ENCODE measurements around the gene ZNF385B. TPM values are rescaled to one million over a fixed set of nuclear protein-coding genes. Genes with fewer than 3 reads are reported as not detected.
A peak's percentile ranks its signal among the peaks of the same experiment; 100 is the strongest.

Gene ZNF385B
- total and polyA plus RNA-seq, 8 donors, result 1.8 to 41.4 (median 3.5) TPM; not detected in 1

GRCh38 chr2:179560257-179560735, 301.1 kb downstream of the ZNF385B start:
- H3K36me3 ChIP-seq, result no peaks in the 10 kb centered on the region
- WGBS, 5 donors, result 62 to 91% (median 73%) methylated on average over 1 of the region's 1 CpG

GRCh38 chr2:179559108-179559806, 302.2 kb downstream of the ZNF385B start:
- H3K4me1 ChIP-seq, result no peaks in the 10 kb centered on the region
- no peaks in the 10 kb centered on the region for H3K36me3 ChIP-seq
- TF ChIP-seq CTCF (IDR thresholded peaks at IDR 0.05), result no peak
- no peak for TF ChIP-seq POLR2AphosphoS5 (IDR thresholded peaks at IDR 0.05)
- no peak for TF ChIP-seq POLR2A (IDR thresholded peaks at IDR 0.05)
- no peak for TF ChIP-seq EP300 (IDR thresholded peaks at IDR 0.05)
- no peak for DNase-seq
- peak overlapping the region in 1 of 4 donors; percentile 6 for H3K4me3 ChIP-seq
- no peaks in the 10 kb centered on the region for H3K27me3 ChIP-seq
- H3K9me3 ChIP-seq, result no peaks in the 10 kb centered on the region
- intact Hi-C loops (cut with DNase I; ENCODE audit: low total_unique reads), result no loop called here
- peak overlapping the region in 3 of 5 donors; percentile 5 to 69 (median 41) for H3K27ac ChIP-seq
- 82 to 91% (median 90%) methylated on average over 4 of the region's 4 CpGs for WGBS, 5 donors

More at GRCh38 chr2:179560257-179560735, 301.1 kb downstream of the ZNF385B start:
- no peak for TF ChIP-seq EP300 (IDR thresholded peaks at IDR 0.05)
- no peak for TF ChIP-seq CTCF (IDR thresholded peaks at IDR 0.05)
- TF ChIP-seq POLR2AphosphoS5 (IDR thresholded peaks at IDR 0.05), result no peak
- TF ChIP-seq POLR2A (IDR thresholded peaks at IDR 0.05), result no peak
- Histone ChIP-seq H3K4me1 (no peaks in the 10 kb centered on the region), H3K9me3 (no peaks in the 10 kb centered on the region), H3K27ac (peak overlapping the region in 3 of 5 donors; percentile 9 to 53 (median 52)), H3K4me3 (peak overlapping the region in 2 of 4 donors; percentile 13 to 30), H3K27me3 (no peaks in the 10 kb centered on the region)
- intact Hi-C loops (cut with DNase I; ENCODE audit: low total_unique reads), result no loop called here
- DNase-seq, result no peak

GRCh38 chr2:179558010-179558934, 303.1 kb downstream of the ZNF385B start:
- intact Hi-C loops (cut with DNase I; ENCODE audit: low total_unique reads), result no loop called here
- Histone ChIP-seq H3K4me1 (no peaks in the 10 kb centered on the region), H3K27me3 (no peaks in the 10 kb centered on the region), H3K27ac (peak overlapping the region; percentile 25 to 81 (median 42)), H3K36me3 (no peaks in the 10 kb centered on the region), H3K4me3 (peak overlapping the region in 1 of 4 donors; percentile 6), H3K9me3 (no peaks in the 10 kb centered on the region)
- TF ChIP-seq EP300 (IDR thresholded peaks at IDR 0.05), result no peak
- no peak for TF ChIP-seq CTCF (IDR thresholded peaks at IDR 0.05)
- peak in 1 of 2 donors; percentile 12 for DNase-seq
- WGBS, 5 donors, result 30 to 62% (median 52%) methylated on average over 2 of the region's 2 CpGs

- TF ChIP-seq POLR2AphosphoS5 (IDR thresholded peaks at IDR 0.05), result no peak
- TF ChIP-seq EP300 (IDR thresholded peaks at IDR 0.05), result no peak
- TF ChIP-seq CTCF (IDR thresholded peaks at IDR 0.05), result no peak
- no peak for TF ChIP-seq POLR2A (IDR thresholded peaks at IDR 0.05)
- no peaks in the 10 kb centered on the region for H3K36me3 ChIP-seq
- 85 to 93% (median 87%) methylated on average over 6 of the region's 6 CpGs for WGBS, 5 donors
- H3K27me3 ChIP-seq, result no peaks in the 10 kb centered on the region
- H3K4me3 ChIP-seq, result no peak overlapping the region
- H3K4me1 ChIP-seq, result no peaks in the 10 kb centered on the region
- H3K9me3 ChIP-seq, result no peaks in the 10 kb centered on the region
- DNase-seq, result no peak
- H3K27ac ChIP-seq, result no peak overlapping the region
- intact Hi-C loops (cut with DNase I; ENCODE audit: low total_unique reads), result no loop called here
Observed at GRCh38 chr2:179556425-179556824, 305.0 kb downstream of the ZNF385B start.

Data from stomach (tissue), 9 donors.